ENCODE data around the gene KIF16B.
A peak's percentile ranks its signal among the peaks of the same experiment; 100 is the strongest.

Gene KIF16B

GRCh38 chr20:16295534-16295933 is 277.7 kb downstream of the KIF16B start:
- no peak for DNase-seq (ENCODE audit: low read depth)

DNA sequence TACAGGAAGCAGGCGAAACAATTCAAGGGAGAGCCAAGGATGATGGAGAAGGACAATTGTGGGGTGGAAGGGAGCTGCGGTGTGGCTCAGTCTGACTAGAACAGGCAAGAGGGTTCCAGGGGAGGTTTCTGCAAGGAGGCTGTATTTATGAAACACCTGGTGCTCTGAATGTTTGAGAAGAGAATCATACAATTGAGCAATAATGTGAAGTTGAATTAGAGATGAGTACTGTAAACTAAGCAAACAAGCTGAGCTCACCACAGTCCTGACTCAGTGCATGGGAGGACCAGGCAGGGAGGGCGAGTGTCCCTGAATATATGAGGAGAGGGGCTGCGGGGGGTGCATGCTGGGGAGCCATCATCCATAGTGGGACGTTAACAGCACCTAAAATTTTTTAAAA is 279.7 kb downstream of the KIF16B start:
- DNase-seq (ENCODE audit: low read depth): peak; percentile 25

DNA sequence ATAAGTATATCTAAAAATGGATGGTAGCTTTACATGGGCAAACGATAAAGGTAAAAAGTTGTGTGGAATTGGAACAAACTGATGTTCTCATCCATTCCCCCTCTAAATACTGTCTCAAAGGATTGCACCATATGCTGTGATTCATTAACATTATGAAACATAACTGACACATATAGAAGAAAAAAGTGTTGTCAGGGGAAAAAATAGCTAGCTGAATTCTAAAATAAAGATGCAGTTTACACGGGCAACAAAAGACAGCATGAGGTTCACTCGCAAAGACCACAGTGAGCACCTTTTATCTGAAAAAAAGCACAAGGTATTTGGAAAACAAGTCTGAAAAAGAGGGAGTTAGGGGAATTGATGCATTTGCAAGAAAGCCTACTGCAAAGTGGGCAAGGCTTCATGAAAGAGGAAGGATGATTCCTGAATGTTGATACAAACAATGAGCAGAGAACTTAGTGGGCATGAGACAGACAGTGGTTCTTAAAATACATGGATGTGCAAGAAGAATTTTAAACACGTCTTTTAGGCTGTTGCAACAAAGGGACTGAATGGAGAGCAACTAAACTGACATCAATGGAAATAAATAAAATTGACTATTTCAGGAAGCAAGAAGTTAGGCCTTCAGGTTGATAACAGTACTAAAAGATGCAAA is 280.9 kb downstream of the KIF16B start:
- DNase-seq (ENCODE audit: low read depth): peak; percentile 42

DNA sequence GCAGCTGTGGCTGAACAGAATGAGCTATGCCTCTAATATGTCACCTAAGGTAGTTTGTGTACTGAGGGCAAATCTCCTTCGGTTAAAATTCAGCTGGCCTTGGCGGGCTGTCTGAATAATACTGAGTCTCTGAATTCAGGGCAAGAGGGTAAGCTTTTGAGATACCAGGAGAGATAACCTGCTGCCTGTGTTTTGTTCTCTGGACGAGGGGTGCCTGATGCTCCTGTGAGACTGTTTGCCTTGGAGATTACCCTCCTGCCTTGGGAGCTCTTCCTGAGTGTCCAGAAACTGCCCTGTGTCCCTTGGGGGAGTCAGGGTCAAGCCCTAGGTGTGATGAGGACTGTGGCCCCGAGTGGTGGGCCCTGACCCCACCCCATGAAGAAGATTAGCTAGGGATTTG is 282.9 kb downstream of the KIF16B start:
- no peak for DNase-seq (ENCODE audit: low read depth)

DNA sequence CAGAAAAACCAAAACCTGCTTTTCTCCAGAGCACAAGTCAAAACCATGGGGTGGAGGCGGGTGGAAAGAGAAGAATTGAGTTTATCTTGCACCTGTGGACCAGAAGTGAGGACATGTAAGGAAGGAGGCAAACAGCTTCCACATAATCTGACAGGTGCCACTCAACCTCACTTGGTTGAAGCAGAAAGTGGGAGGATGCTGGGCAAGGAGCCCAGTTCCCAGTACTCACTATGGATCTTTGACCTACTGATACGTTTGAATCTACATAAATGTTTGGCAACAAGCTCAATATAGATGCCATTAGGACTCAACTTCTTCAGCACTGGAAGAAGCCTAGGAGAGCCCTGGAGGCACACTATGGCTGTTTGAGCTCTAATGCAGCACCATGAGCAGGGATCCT is 285.5 kb downstream of the KIF16B start:
- DNase-seq (ENCODE audit: low read depth): no peak

DNA sequence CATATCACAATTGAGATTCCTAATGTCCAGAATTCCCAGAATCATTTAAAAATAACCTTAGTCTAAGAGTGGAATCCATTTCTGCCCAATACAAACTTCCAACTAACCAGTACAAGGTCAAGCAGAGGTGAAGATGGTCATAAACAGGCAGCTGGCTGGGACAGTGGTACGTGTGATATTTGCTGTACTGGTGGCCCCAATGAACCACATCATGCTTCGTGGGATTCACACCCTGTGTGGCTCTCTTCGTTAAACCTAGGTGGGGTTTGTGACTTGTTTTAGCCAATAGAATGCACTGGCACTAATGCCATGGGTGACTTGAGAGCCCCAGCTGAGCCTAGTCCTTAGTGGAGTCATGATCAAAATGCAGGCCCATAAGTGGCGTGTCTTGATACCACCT is 286.6 kb downstream of the KIF16B start:
- no peak for DNase-seq (ENCODE audit: low read depth)

DNA sequence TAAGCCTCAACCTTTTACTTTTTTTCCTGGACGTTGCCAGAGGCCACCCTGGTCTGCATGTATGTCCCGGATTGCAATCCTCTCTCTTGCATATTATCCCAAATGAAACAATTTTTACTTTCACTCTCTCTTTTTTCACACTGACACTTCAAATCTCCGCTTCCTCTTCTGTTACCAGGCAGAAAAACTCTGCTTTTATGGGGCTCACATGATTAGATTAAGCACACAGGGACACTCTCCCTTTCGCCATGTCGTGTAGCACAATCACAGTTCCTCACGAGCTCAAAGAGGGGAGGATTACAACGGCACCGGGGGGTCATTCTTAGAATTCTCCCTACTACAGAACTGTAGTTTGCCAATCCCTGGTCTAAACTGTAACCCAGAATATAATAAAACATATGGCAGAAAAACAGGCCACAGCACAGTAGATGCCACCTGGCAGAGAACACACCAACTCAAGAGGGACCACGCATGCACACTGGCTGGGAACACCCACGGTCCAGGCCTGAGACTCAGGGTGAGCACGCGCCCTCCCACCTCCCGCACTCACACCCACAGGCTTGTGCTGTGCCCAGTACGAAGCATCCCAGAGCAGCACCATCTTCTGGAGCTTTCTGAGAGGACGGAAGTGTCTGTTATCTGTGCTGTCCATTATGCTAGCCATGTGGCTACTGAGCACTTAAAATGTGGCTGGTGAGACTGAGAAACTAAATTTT is 288.7 kb downstream of the KIF16B start:
- no peak for DNase-seq (ENCODE audit: low read depth)

DNA sequence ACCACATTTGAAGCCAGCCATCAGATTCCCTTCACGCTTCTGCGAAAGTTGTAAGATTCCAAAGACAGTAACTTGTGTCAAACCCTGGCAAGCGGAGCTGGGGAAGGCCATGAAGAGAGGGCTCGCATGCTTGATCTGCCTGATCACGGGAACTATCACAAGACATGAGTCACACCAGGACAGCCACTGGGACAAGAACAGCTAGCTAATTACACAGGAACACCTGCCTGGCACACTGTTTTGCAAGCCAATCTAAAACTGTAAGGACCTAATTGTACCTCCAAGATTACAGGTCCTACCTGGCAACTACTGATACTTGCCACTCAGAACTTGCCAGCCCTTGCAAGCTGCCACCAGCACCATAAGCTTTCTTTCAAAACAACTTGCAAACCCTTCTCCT is 289.3 kb downstream of the KIF16B start:
- no peak for DNase-seq (ENCODE audit: low read depth)

GRCh38 chr20:16283307-16283706 is 289.9 kb downstream of the KIF16B start:
- no peak for DNase-seq (ENCODE audit: low read depth)

DNA sequence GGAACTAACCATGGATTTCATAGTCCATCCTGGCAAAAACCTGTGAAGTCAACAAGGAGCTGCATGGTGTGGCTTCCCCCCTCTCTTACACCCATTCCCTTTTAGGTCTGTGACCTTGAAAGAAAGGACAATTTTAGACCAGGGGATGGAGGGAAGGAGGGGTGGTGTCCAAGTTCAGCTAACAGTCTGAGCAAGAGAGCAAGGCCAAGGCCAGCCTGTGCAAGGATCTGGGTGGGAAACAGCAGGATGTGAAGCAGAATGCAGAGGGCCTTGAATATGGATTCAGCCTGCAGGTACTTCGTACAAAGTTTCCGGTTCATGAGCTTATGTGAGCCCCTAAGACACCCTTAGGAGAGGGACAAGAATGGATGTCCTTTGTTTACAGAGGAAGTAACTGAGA is 293.0 kb downstream of the KIF16B start:
- DNase-seq (ENCODE audit: low read depth): no peak

GRCh38 chr20:16279320-16279719 is 293.9 kb downstream of the KIF16B start:
- no peak for DNase-seq (ENCODE audit: low read depth)

- no peak for DNase-seq (ENCODE audit: low read depth)
These were observed 299.3 kb downstream of the KIF16B start for GRCh38 chr20:16273812-16274555.

DNA sequence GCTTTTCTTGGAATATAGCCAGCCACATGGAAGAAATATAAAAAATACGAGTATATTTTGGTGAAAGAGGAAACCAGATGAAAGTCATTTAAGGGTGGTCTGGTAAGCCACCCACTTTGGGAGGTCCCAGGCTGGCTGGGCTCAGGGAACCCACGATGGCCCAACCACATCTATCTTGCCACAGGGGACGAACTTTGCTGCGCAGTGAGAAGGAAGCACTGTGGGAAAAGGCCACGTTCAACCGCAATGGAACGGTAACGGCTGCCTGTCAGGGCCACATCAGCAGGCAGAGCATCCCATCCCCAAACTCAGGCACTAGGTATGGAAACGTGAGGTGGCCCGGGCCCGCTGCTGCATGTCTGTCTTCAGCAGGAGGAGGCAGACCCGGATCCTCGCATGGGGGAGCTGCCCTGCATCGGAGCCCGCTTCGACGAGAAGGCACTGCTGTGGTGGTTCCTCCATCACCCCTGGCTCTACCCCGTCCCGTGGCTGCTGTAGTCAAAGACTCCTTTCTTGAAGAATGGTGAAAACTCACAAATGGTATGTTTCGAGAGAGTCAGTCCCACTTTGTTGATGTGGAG is 300.4 kb downstream of the KIF16B start:
- DNase-seq (ENCODE audit: low read depth): no peak

- DNase-seq (ENCODE audit: low read depth): no peak
These were observed 301.8 kb downstream of the KIF16B start for GRCh38 chr20:16271450-16271849.

- no peak for DNase-seq (ENCODE audit: low read depth)
These were observed 302.3 kb downstream of the KIF16B start for GRCh38 chr20:16270989-16271388.

DNA sequence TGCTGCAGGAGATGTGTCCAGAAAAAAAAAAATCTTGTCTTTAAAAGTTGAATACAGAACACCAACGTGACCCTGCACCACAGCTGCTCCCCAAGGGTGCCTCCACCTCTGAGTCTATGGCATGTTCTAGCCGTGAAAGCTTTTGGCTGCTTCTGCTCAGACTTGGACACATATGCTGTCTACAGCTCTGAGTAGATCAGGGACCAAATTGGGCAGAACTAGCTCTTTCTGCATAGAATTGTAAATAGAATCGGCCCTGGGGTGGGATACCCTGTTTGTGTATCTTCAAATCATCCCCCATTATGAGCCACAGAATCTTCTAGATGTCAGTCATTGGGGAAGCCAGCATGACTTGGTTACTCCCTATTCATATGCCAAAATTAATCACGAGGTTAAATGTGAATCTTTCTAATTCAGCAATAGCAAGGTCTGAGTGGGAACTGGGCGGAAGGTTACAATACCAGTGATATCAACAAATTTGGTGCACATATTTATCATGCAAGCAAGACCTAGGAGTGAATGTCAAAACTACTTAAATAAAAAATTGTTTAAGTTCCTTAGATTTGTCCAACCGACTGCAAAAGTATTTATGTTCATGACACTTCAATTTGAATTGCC is 302.8 kb downstream of the KIF16B start:
- no peak for DNase-seq (ENCODE audit: low read depth)

GRCh38 chr20:16267526-16267925 is 305.7 kb downstream of the KIF16B start:
- no peak for DNase-seq (ENCODE audit: low read depth)

- DNase-seq (ENCODE audit: low read depth): no peak
These were observed 307.9 kb downstream of the KIF16B start for GRCh38 chr20:16265334-16265733.

DNA sequence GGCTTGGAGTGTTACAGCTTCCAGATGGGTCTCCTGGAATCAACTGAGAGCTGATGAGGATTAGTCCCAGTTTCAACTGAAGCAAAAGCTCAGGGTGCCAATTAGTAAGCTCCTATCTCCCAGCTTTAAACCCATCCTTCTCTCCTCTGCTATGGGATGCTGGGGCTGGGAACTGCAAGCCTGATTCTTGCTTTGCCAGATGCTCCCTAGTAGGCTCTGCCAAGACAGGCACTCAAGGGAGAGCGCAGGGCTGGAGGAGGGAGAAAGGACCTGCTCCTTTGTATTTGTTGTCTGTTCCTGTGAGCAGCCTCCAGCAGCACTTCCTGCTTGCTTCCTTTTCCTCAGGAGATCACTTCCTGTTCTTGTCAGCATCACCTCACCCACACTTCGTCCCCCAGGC is 309.7 kb downstream of the KIF16B start:
- no peak for DNase-seq (ENCODE audit: low read depth)

GRCh38 chr20:16262594-16262993 is 310.7 kb downstream of the KIF16B start:
- DNase-seq (ENCODE audit: low read depth): no peak

GRCh38 chr20:16261733-16262273 is 311.4 kb downstream of the KIF16B start:
- no peak for DNase-seq (ENCODE audit: low read depth)

DNA sequence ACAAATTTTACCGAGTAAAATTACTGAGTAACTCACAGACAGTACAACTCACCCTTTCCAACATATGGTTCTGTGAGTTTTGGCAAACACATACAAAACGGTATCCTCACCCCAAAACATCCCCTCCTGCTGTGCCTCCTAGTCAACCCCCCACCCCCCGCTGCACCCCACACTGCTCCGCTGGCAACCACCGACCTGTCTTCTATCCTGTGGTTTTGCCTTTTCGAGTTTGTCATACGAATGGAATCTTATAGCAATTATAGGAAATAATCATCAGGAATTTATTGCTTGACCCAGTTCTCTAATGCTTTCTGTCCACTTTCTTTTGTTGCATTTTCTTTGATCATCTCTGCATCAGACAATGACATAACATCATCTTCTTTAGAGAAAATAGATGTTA is 312.3 kb downstream of the KIF16B start:
- peak; percentile 16 for DNase-seq (ENCODE audit: low read depth)
